CD14-positive monocyte (primary cell): ENCODE data around the gene CST4. TPM values are rescaled to one million over a fixed set of nuclear protein-coding genes. Genes with fewer than 3 reads are reported as not detected.
"Not testable (repeated sequence)": the region's sequence is repeated elsewhere in the genome, so short reads cannot be mapped to it uniquely, and the experiment has no call there.

ENCODE experiments used
- DNase-seq, 3 donors: peaks; one replicate each; pipeline ENCODE4 v3.0.0-alpha.2; 2011 to 2022
- H2AFZ ChIP-seq: 2 replicates; pipeline ENCODE4 v1.6.0; 2012; ENCODE audit warnings: mild to moderate bottlenecking, low read depth, low read length, inconsistent platforms; ENCODE audit not compliant: insufficient read depth, poor library complexity, severe bottlenecking
- H3K27ac ChIP-seq, 2 donors: 1 replicate in 1 of 2; 2 replicates in 1 of 2; pipeline ENCODE4 v1.5.1; 2012 to 2013; ENCODE audit warnings: low read length in 2 of 2, control low read depth in 1 of 2, inconsistent platforms in 1 of 2, low read depth in 1 of 2, mild to moderate bottlenecking in 1 of 2
- H3K27me3 ChIP-seq, 2 donors: one replicate each; pipeline versions ENCODE4 v1.6.0 to v1.6.1; 2011 to 2013; ENCODE audit warnings: low read length in 2 of 2; ENCODE audit not compliant: control insufficient read depth in 2 of 2, insufficient read depth in 2 of 2
- H3K36me3 ChIP-seq, 2 donors: replicated peaks in 1 of 2; 1 replicate in 1 of 2; 2 replicates in 1 of 2; pipeline versions ENCODE4 v1.5.1 to v1.6.1; 2012 to 2013; ENCODE audit warnings: low read length in 2 of 2, control low read depth in 1 of 2, inconsistent platforms in 1 of 2, mild to moderate bottlenecking in 1 of 2; ENCODE audit not compliant: insufficient read depth in 2 of 2, control insufficient read depth in 1 of 2
- H3K4me1 ChIP-seq, 2 donors: 1 replicate in 1 of 2; 2 replicates in 1 of 2; pipeline versions ENCODE4 v1.5.1 to v1.6.1; 2012 to 2013; ENCODE audit warnings: low read length in 2 of 2, control low read depth in 1 of 2, inconsistent platforms in 1 of 2, mild to moderate bottlenecking in 1 of 2, moderate library complexity in 1 of 2; ENCODE audit not compliant: insufficient read depth in 2 of 2, control insufficient read depth in 1 of 2
- H3K4me2 ChIP-seq: replicated peaks from 2 replicates; pipeline ENCODE3; 2012; ENCODE audit warnings: low read length, moderate library complexity, mild to moderate bottlenecking; ENCODE audit not compliant: poor library complexity, severe bottlenecking; ENCODE audit errors: extremely low read depth
- H3K4me3 ChIP-seq, 3 experiments: fragments of 200-600 bp in 1 of 3; sonication (generic) in 1 of 3; replicated peaks in 1 of 3; 1 replicate in 2 of 3; 2 replicates in 1 of 3; pipeline ENCODE4 v1.5.1; 2011 to 2013; ENCODE audit warnings: low read length in 3 of 3, mild to moderate bottlenecking in 3 of 3, control low read depth in 2 of 3, low read depth in 2 of 3, inconsistent platforms in 1 of 3, moderate library complexity in 1 of 3
- H3K79me2 ChIP-seq: 2 replicates; pipeline ENCODE4 v1.6.0; 2012; ENCODE audit warnings: mild to moderate bottlenecking, control low read depth, inconsistent platforms, low read length, moderate library complexity; ENCODE audit not compliant: insufficient read depth
- H3K9ac ChIP-seq: 2 replicates; pipeline ENCODE4 v1.6.0; 2017; ENCODE audit warnings: low read length, mild to moderate bottlenecking; ENCODE audit not compliant: insufficient read depth, poor library complexity, severe bottlenecking
- H3K9me3 ChIP-seq, 2 donors: replicated peaks in 1 of 2; 1 replicate in 1 of 2; 2 replicates in 1 of 2; pipeline versions ENCODE4 v1.5.1 to v1.6.1; 2012 to 2013; ENCODE audit warnings: low read length in 2 of 2, control low read depth in 1 of 2; ENCODE audit not compliant: control insufficient read depth in 1 of 2, insufficient read depth in 1 of 2
- H4K20me1 ChIP-seq: 2 replicates; pipeline ENCODE4 v1.6.0; 2012; ENCODE audit warnings: mild to moderate bottlenecking, low read length, control low read depth, moderate library complexity; ENCODE audit not compliant: insufficient read depth
- H3K27ac Mint-ChIP-seq, 7 donors: one replicate each; pipeline ENCODE4 v1.8.0; 2020; ENCODE audit warnings: mild to moderate bottlenecking in 7 of 7, mixed read lengths in 7 of 7, moderate library complexity in 6 of 7, inconsistent platforms in 2 of 7
- H3K27me3 Mint-ChIP-seq, 3 donors: one replicate each; pipeline ENCODE4 v1.8.0; 2021 to 2022; ENCODE audit warnings: low read depth in 3 of 3, mild to moderate bottlenecking in 3 of 3, mixed read lengths in 3 of 3, moderate library complexity in 3 of 3, inconsistent platforms in 1 of 3
- H3K36me3 Mint-ChIP-seq, 2 donors: one replicate each; pipeline ENCODE4 v1.8.0; 2020; ENCODE audit warnings: mixed read lengths in 2 of 2, inconsistent platforms in 1 of 2, mild to moderate bottlenecking in 1 of 2
- H3K4me1 Mint-ChIP-seq: one replicate; pipeline ENCODE4 v1.8.0; 2020; ENCODE audit warnings: mild to moderate bottlenecking, mixed read lengths
- H3K4me3 Mint-ChIP-seq, 2 donors: one replicate each; pipeline ENCODE4 v1.8.0; 2020; ENCODE audit warnings: mild to moderate bottlenecking in 2 of 2, mixed read lengths in 2 of 2, moderate library complexity in 1 of 2
- H3K9me3 Mint-ChIP-seq, 7 donors: one replicate each; pipeline ENCODE4 v1.8.0; 2020 to 2022; ENCODE audit warnings: mixed read lengths in 7 of 7, mild to moderate bottlenecking in 6 of 7, moderate library complexity in 6 of 7, inconsistent platforms in 2 of 7
- WGBS: methylation state at CpG from one replicate; pipeline ENCODE4 v1.1.5; 2013; ENCODE audit warnings: missing lambda C conversion rate; ENCODE audit not compliant: insufficient coverage; 5-methylcytosine and 5-hydroxymethylcytosine counted together
- intact Hi-C, 2 donors: fragments of 100-400 bp; cut with micrococcal nuclease; formaldehyde crosslinking; loops; one replicate each; pipeline versions ENCODE4 v1.15.0 to v1.15.1; 2023
- polyA minus RNA-seq: library from RNA; depleted of rRNA, polyadenylated mRNA; stranded (reverse); fragments of >200 nt; gene quantifications from 2 replicates; pipeline ENCODE4 v1.2.3, GENCODE V29; 2012
- polyA plus RNA-seq, 3 donors: library from polyadenylated mRNA; depleted of rRNA in 1 of 3; unstranded in 2 of 3; stranded (reverse) in 1 of 3; fragments of 300-500 nt in 2 of 3; fragments of >200 nt in 1 of 3; fragmentation: Illumina TruSeq in 2 of 3; gene quantifications; 1 replicate in 2 of 3; 2 replicates in 1 of 3; pipeline ENCODE4 v1.2.3, GENCODE V29; 2012 to 2021
- total RNA-seq, 12 experiments: library from RNA in 1 of 12; stranded (reverse) in 1 of 12; fragments of 120-200 nt in 1 of 12; gene quantifications; one replicate each; pipeline ENCODE4 v1.2.4 and lab custom pipeline; 2013 to 2026; ENCODE audit warnings: mixed read lengths in 6 of 12, inconsistent platforms in 1 of 12

Gene CST4
- total RNA-seq (2013), result not detected
- polyA plus RNA-seq, result not detected
- polyA minus RNA-seq, result not detected in 2 replicates
- 0 to 0.15 (median 0) reads per million in 11 experiments for total RNA-seq (lab: John Stamatoyannopoulos, UW)

- DNase-seq, H3K4me3 Mint-ChIP-seq, H3K4me1 ChIP-seq, H3K4me3 ChIP-seq, H3K9me3 ChIP-seq, H3K36me3 ChIP-seq, H3K9ac ChIP-seq, H4K20me1 ChIP-seq, H3K4me1 Mint-ChIP-seq, H3K27ac ChIP-seq, H3K36me3 Mint-ChIP-seq, H3K9me3 Mint-ChIP-seq, H2AFZ ChIP-seq, H3K27ac Mint-ChIP-seq, H3K4me2 ChIP-seq, intact Hi-C loops, H3K79me2 ChIP-seq, H3K27me3 ChIP-seq: not testable (repeated sequence)
- peaks cover 0 to 10% (median 4%) of the 10 kb centered on the region in 3 donors for H3K27me3 Mint-ChIP-seq
- 95% methylated on average over 7 of the region's 12 CpGs for WGBS
Measured at GRCh38 chr20:23688684-23689398, at the start of gene CST4. Gene CST4 (minus strand): TSS chr20:23689038. CDS start chr20:23688969, 69 bp downstream.

- H3K9ac ChIP-seq, DNase-seq, H3K27ac ChIP-seq, H3K36me3 Mint-ChIP-seq, H3K9me3 ChIP-seq, H3K4me3 ChIP-seq, intact Hi-C loops, H3K4me1 Mint-ChIP-seq, H3K36me3 ChIP-seq, H3K27me3 ChIP-seq, H4K20me1 ChIP-seq, H3K79me2 ChIP-seq, H3K4me1 ChIP-seq, H2AFZ ChIP-seq, H3K4me2 ChIP-seq, H3K9me3 Mint-ChIP-seq, H3K4me3 Mint-ChIP-seq, H3K27ac Mint-ChIP-seq: not testable (repeated sequence)
- 46% methylated on average over 3 of the region's 3 CpGs for WGBS
- H3K27me3 Mint-ChIP-seq, result peaks cover 4 to 11% (median 5%) of the 10 kb centered on the region in 3 donors
Measured at GRCh38 chr20:23735391-23735790, 46.6 kb upstream of the CST4 start.

- H2AFZ ChIP-seq, H3K4me1 ChIP-seq, H3K9me3 ChIP-seq, H3K27me3 Mint-ChIP-seq, H3K36me3 ChIP-seq, H3K4me2 ChIP-seq, H3K27ac Mint-ChIP-seq, H3K4me1 Mint-ChIP-seq, H4K20me1 ChIP-seq, H3K4me3 ChIP-seq, H3K27me3 ChIP-seq, DNase-seq, H3K9me3 Mint-ChIP-seq, H3K27ac ChIP-seq, H3K36me3 Mint-ChIP-seq, H3K4me3 Mint-ChIP-seq, H3K79me2 ChIP-seq, intact Hi-C loops, H3K9ac ChIP-seq: not testable (repeated sequence)
- 94% methylated on average over 2 of the region's 2 CpGs for WGBS
Measured at GRCh38 chr20:23734949-23735348, 46.1 kb upstream of the CST4 start.

- H3K27ac Mint-ChIP-seq, intact Hi-C loops, H3K9me3 Mint-ChIP-seq, H3K9ac ChIP-seq, H3K36me3 ChIP-seq, H3K27me3 ChIP-seq, H3K79me2 ChIP-seq, H3K36me3 Mint-ChIP-seq, H3K4me3 ChIP-seq, H3K4me1 Mint-ChIP-seq, H3K4me1 ChIP-seq, H3K27ac ChIP-seq, H3K4me3 Mint-ChIP-seq, H2AFZ ChIP-seq, H4K20me1 ChIP-seq, H3K9me3 ChIP-seq, DNase-seq, H3K27me3 Mint-ChIP-seq, H3K4me2 ChIP-seq: not testable (repeated sequence)
- WGBS, result 89% methylated on average over 1 of the region's 1 CpG
Measured at GRCh38 chr20:23734440-23734839, 45.6 kb upstream of the CST4 start.
